IPS DF 6.9 (cell line): ENCODE results near the gene CKAP4.

Source experiments
- DNase-seq: peaks from one replicate; pipeline ENCODE4 v3.0.0-alpha.2; 2013; ENCODE audit warnings: low read depth, low spot score
- H3K27ac ChIP-seq: one replicate; pipeline ENCODE4 v1.5.1; 2013; ENCODE audit warnings: low read length, control low read depth
- H3K27me3 ChIP-seq: 2 replicates; pipeline ENCODE4 v1.6.1; 2013; ENCODE audit warnings: mild to moderate bottlenecking, low read length; ENCODE audit not compliant: control insufficient read depth, insufficient read depth
- H3K36me3 ChIP-seq: 2 replicates; pipeline ENCODE4 v1.6.1; 2013; ENCODE audit warnings: low read length; ENCODE audit not compliant: control insufficient read depth, insufficient read depth
- H3K4me1 ChIP-seq: 2 replicates; pipeline ENCODE4 v1.6.1; 2013; ENCODE audit warnings: low read length; ENCODE audit not compliant: control insufficient read depth, insufficient read depth
- H3K4me3 ChIP-seq: 2 replicates; pipeline ENCODE4 v1.5.1; 2013; ENCODE audit warnings: mild to moderate bottlenecking, low read length
- H3K9me3 ChIP-seq: 2 replicates; pipeline ENCODE4 v1.6.1; 2013; ENCODE audit warnings: low read length, inconsistent platforms; ENCODE audit not compliant: control insufficient read depth, insufficient read depth
- WGBS: extraction: QIAGEN DNeasy Blood & Tissue Kit; methylation state at CpG from one replicate; pipeline ENCODE4 v1.1.7; 2013; ENCODE audit warnings: mixed read lengths, missing lambda C conversion rate; ENCODE audit not compliant: insufficient read length, insufficient coverage; 5-methylcytosine and 5-hydroxymethylcytosine counted together

Gene CKAP4

GRCh38 chr12:106274012-106274411 is 26.2 kb upstream of the CKAP4 start:
- Histone ChIP-seq H3K4me1 (no peaks in the 10 kb centered on the region), H3K36me3 (no peaks in the 10 kb centered on the region), H3K4me3 (no peak overlapping the region), H3K9me3 (no peaks in the 10 kb centered on the region), H3K27me3 (no peaks in the 10 kb centered on the region), H3K27ac (no peak overlapping the region)
- no peak for DNase-seq
- WGBS: no CpG with 5 or more reads among the region's 6 CpGs

GRCh38 chr12:106273491-106273890 is 25.7 kb upstream of the CKAP4 start:
- H3K9me3 ChIP-seq: no peaks in the 10 kb centered on the region
- no CpG with 5 or more reads among the region's 6 CpGs for WGBS
- no peak overlapping the region for H3K4me3 ChIP-seq
- H3K36me3 ChIP-seq: no peaks in the 10 kb centered on the region
- no peak overlapping the region for H3K27ac ChIP-seq
- DNase-seq: no peak
- no peaks in the 10 kb centered on the region for H3K27me3 ChIP-seq
- H3K4me1 ChIP-seq: no peaks in the 10 kb centered on the region

GRCh38 chr12:106271575-106272505 is 24.0 kb upstream of the CKAP4 start:
- H3K36me3 ChIP-seq: no peaks in the 10 kb centered on the region
- H3K27me3 ChIP-seq: no peaks in the 10 kb centered on the region
- H3K4me3 ChIP-seq: no peak overlapping the region
- no peak for DNase-seq
- no CpG with 5 or more reads among the region's 5 CpGs for WGBS
- H3K27ac ChIP-seq: no peak overlapping the region
- H3K4me1 ChIP-seq: no peaks in the 10 kb centered on the region
- H3K9me3 ChIP-seq: no peaks in the 10 kb centered on the region

GRCh38 chr12:106269150-106269771 is 21.4 kb upstream of the CKAP4 start:
- Histone ChIP-seq H3K4me3 (no peak overlapping the region), H3K4me1 (no peaks in the 10 kb centered on the region), H3K36me3 (no peaks in the 10 kb centered on the region), H3K27me3 (no peaks in the 10 kb centered on the region), H3K27ac (no peak overlapping the region), H3K9me3 (no peaks in the 10 kb centered on the region)
- no CpG with 5 or more reads among the region's 7 CpGs for WGBS
- DNase-seq: no peak

GRCh38 chr12:106267535-106267934 is 19.7 kb upstream of the CKAP4 start:
- DNase-seq: no peak
- Histone ChIP-seq H3K36me3 (no peaks in the 10 kb centered on the region), H3K4me3 (no peak overlapping the region), H3K4me1 (no peaks in the 10 kb centered on the region), H3K27ac (no peak overlapping the region), H3K9me3 (no peaks in the 10 kb centered on the region), H3K27me3 (no peaks in the 10 kb centered on the region)
- WGBS: no CpG with 5 or more reads among the region's 2 CpGs

- DNase-seq: no peak
- H3K9me3 ChIP-seq: no peaks in the 10 kb centered on the region
- H3K4me3 ChIP-seq: no peak overlapping the region
- no peak overlapping the region for H3K27ac ChIP-seq
- H3K4me1 ChIP-seq: no peaks in the 10 kb centered on the region
- H3K27me3 ChIP-seq: no peaks in the 10 kb centered on the region
- H3K36me3 ChIP-seq: no peaks in the 10 kb centered on the region
- WGBS: no CpG with 5 or more reads among the region's 1 CpG
These were observed 17.3 kb upstream of the CKAP4 start for GRCh38 chr12:106265116-106265515.

GRCh38 chr12:106258935-106259334 is 11.1 kb upstream of the CKAP4 start:
- WGBS: no CpG with 5 or more reads among the region's 1 CpG
- Histone ChIP-seq H3K27ac (no peak overlapping the region), H3K9me3 (no peaks in the 10 kb centered on the region), H3K27me3 (no peaks in the 10 kb centered on the region), H3K4me3 (no peak overlapping the region), H3K4me1 (peaks cover 1% of the 10 kb centered on the region; the same call in 1 of the 2 replicates), H3K36me3 (no peaks in the 10 kb centered on the region)
- DNase-seq: no peak

GRCh38 chr12:106258226-106258625 is 10.4 kb upstream of the CKAP4 start:
- H3K4me1 ChIP-seq: peaks cover 3% of the 10 kb centered on the region; the same call in 1 of the 2 replicates
- no peak overlapping the region for H3K4me3 ChIP-seq
- no peak overlapping the region for H3K27ac ChIP-seq
- H3K27me3 ChIP-seq: no peaks in the 10 kb centered on the region
- H3K36me3 ChIP-seq: no peaks in the 10 kb centered on the region
- no CpG with 5 or more reads among the region's 4 CpGs for WGBS
- no peak for DNase-seq
- H3K9me3 ChIP-seq: no peaks in the 10 kb centered on the region

GRCh38 chr12:106256524-106256923 is 8.7 kb upstream of the CKAP4 start:
- no peak overlapping the region for H3K27ac ChIP-seq

GRCh38 chr12:106255952-106256351 is 8.1 kb upstream of the CKAP4 start:
- Histone ChIP-seq H3K27ac (no peak overlapping the region), H3K27me3 (no peaks in the 10 kb centered on the region), H3K4me3 (no peak overlapping the region), H3K4me1 (peaks cover 3% of the 10 kb centered on the region; the same call in 1 of the 2 replicates), H3K36me3 (no peaks in the 10 kb centered on the region), H3K9me3 (no peaks in the 10 kb centered on the region)
- WGBS: no CpG with 5 or more reads among the region's 5 CpGs
- no peak for DNase-seq

More at GRCh38 chr12:106256524-106256923, 8.7 kb upstream of the CKAP4 start:
- no peak for DNase-seq
- Histone ChIP-seq H3K27me3 (no peaks in the 10 kb centered on the region), H3K36me3 (no peaks in the 10 kb centered on the region), H3K9me3 (no peaks in the 10 kb centered on the region), H3K4me3 (no peak overlapping the region), H3K4me1 (peaks cover 3% of the 10 kb centered on the region; the same call in 1 of the 2 replicates)
